OCI-LY1 (cell line): ENCODE measurements around the gene FBXO4.
"Not testable (repeated sequence)": the region's sequence is repeated elsewhere in the genome, so short reads cannot be mapped to it uniquely, and the experiment has no call there.

Experiments used
- H2AFZ ChIP-seq: fragments of 200-600 bp; sonication (generic), shearing (Covaris generic); 2 replicates; pipeline ENCODE4 v1.6.0; 2014; ENCODE audit warnings: antibody characterized with exemption, mild to moderate bottlenecking, low read length
- H3F3A ChIP-seq: fragments of 200-600 bp; sonication (generic), shearing (Covaris generic); 2 replicates; pipeline ENCODE4 v1.6.0; 2014; ENCODE audit warnings: mild to moderate bottlenecking, antibody characterized with exemption, low read length, moderate library complexity; ENCODE audit not compliant: insufficient read depth
- H3K27ac ChIP-seq: fragments of 200-600 bp; sonication (generic); 2 replicates; pipeline ENCODE4 v1.5.1; 2014; ENCODE audit warnings: low read length, mixed run types, mild to moderate bottlenecking, low read depth; ENCODE audit not compliant: poor library complexity, severe bottlenecking
- H3K27me3 ChIP-seq: fragments of 200-600 bp; sonication (generic); 2 replicates; pipeline ENCODE4 v1.6.0; 2014; ENCODE audit warnings: antibody characterized with exemption, mild to moderate bottlenecking, low read length, moderate library complexity; ENCODE audit not compliant: insufficient read depth
- H3K36me3 ChIP-seq: fragments of 200-600 bp; sonication (generic); 2 replicates; pipeline ENCODE4 v1.6.1; 2014; ENCODE audit warnings: mild to moderate bottlenecking, antibody characterized with exemption, low read length, moderate library complexity, mixed read lengths; ENCODE audit not compliant: insufficient read depth
- H3K4me1 ChIP-seq: fragments of 200-600 bp; sonication (generic); 2 replicates; pipeline ENCODE4 v1.5.1; 2014; ENCODE audit warnings: mild to moderate bottlenecking, low read length, moderate library complexity; ENCODE audit not compliant: insufficient read depth, severe bottlenecking
- H3K4me2 ChIP-seq: fragments of 200-600 bp; sonication (generic), shearing (Covaris generic); 2 replicates; pipeline ENCODE4 v1.6.1; 2014; ENCODE audit warnings: low read length
- H3K4me3 ChIP-seq: fragments of 200-600 bp; sonication (generic); 2 replicates; pipeline ENCODE4 v1.5.1; 2014; ENCODE audit warnings: low read length, low read depth, mild to moderate bottlenecking, mixed read lengths; ENCODE audit not compliant: poor library complexity, severe bottlenecking
- H3K79me2 ChIP-seq: fragments of 200-600 bp; shearing (Covaris generic); 2 replicates; pipeline ENCODE4 v1.6.1; 2016; ENCODE audit warnings: mixed run types, low read length, mixed read lengths; ENCODE audit not compliant: insufficient read depth
- H3K9ac ChIP-seq: fragments of 200-600 bp; sonication (generic), shearing (Covaris generic); 2 replicates; pipeline ENCODE4 v1.6.1; 2014; ENCODE audit warnings: mild to moderate bottlenecking, low read length, mixed read lengths
- H3K9me2 ChIP-seq: fragments of 200-600 bp; sonication (generic), shearing (Covaris generic); 2 replicates; pipeline ENCODE4 v1.6.1; 2014; ENCODE audit warnings: low read depth, mild to moderate bottlenecking, low read length, mixed read lengths
- H3K9me3 ChIP-seq: fragments of 200-600 bp; shearing (Covaris generic); 2 replicates; pipeline ENCODE4 v1.6.1; 2014; ENCODE audit warnings: low read length, mixed read lengths
- H4K20me1 ChIP-seq: fragments of 200-600 bp; sonication (generic), shearing (Covaris generic); 2 replicates; pipeline ENCODE4 v1.6.0; 2016; ENCODE audit warnings: mild to moderate bottlenecking, low read length; ENCODE audit not compliant: insufficient read depth
- EZH2 ChIP-seq: fragments of 200-600 bp; sonication (generic), shearing (Covaris generic); IDR thresholded peaks from 2 replicates; pipeline ENCODE4 v1.8.0; 2017; ENCODE audit warnings: borderline replicate concordance, mixed run types, mild to moderate bottlenecking, antibody characterized with exemption, low read length, moderate library complexity, mixed read lengths
- TF ChIP-seq, protein P1 (sequence below): fragments of 200-600 bp; sonication (generic), shearing (Covaris generic); IDR thresholded peaks from 2 replicates; pipeline ENCODE4 v1.5.1; 2017; ENCODE audit warnings: mild to moderate bottlenecking, antibody characterized with exemption, low read length, moderate library complexity, mixed read lengths

FBXO4 gene

DNA sequence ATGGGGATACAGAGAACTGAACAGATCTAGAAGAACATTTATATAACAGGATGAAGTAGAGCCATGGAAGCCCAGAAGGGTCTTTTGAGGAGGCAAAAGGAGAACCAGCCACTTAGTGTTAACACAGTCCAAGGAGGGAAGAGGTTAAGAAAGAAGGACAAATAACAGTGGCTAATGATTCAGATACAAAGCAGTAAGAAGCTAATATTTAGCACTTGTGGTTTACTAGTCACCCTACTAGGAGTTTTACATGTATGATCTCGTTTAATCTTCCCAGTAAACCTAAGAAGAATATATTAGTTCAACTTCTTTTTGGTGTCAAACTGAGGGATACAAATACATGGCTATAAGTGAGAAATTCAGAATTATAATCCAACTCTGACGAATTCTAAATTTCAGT lies 7.7 kb downstream of the FBXO4 start:
- no peaks in the 10 kb centered on the region for H3K79me2 ChIP-seq
- no peak overlapping the region for H3K4me2 ChIP-seq
- H2AFZ ChIP-seq = no peak overlapping the region
- no peak overlapping the region for H3K4me3 ChIP-seq
- no peak overlapping the region for H3K9ac ChIP-seq
- TF ChIP-seq EZH2 = no peak
- TF ChIP-seq, protein P1, sequence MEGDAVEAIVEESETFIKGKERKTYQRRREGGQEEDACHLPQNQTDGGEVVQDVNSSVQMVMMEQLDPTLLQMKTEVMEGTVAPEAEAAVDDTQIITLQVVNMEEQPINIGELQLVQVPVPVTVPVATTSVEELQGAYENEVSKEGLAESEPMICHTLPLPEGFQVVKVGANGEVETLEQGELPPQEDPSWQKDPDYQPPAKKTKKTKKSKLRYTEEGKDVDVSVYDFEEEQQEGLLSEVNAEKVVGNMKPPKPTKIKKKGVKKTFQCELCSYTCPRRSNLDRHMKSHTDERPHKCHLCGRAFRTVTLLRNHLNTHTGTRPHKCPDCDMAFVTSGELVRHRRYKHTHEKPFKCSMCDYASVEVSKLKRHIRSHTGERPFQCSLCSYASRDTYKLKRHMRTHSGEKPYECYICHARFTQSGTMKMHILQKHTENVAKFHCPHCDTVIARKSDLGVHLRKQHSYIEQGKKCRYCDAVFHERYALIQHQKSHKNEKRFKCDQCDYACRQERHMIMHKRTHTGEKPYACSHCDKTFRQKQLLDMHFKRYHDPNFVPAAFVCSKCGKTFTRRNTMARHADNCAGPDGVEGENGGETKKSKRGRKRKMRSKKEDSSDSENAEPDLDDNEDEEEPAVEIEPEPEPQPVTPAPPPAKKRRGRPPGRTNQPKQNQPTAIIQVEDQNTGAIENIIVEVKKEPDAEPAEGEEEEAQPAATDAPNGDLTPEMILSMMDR = no peak
- H3K27me3 ChIP-seq = no peaks in the 10 kb centered on the region
- H3K36me3 ChIP-seq = peaks cover 25% of the 10 kb centered on the region
- H3K9me3 ChIP-seq = no peaks in the 10 kb centered on the region
- no peaks in the 10 kb centered on the region for H3K4me1 ChIP-seq
- no peaks in the 10 kb centered on the region for H3K9me2 ChIP-seq
- no peaks in the 10 kb centered on the region for H3F3A ChIP-seq
- no peak overlapping the region for H3K27ac ChIP-seq
- no peaks in the 10 kb centered on the region for H4K20me1 ChIP-seq

DNA sequence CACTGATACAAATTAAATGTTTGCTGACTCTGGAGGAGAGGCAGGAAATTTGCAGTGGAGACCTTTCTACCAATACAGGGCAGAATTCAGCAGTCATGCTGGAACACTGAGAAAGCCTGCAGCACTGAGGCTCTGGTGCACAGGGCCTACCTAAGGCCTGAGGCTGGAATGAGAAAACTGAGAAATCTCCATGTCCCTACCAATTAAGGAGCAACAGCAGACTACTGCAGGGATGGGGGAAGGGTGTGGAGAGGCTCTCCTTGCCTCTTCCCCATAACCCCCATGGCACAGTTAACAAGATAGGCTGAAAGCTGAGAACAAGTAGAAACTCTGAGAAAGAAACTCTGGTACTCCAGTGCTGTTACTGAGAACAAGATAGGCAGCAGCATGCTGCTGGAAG lies 10.5 kb downstream of the FBXO4 start:
- TF ChIP-seq, protein P1 = no peak
- no peak for TF ChIP-seq EZH2
- Histone ChIP-seq H2AFZ (no peak overlapping the region), H3K79me2 (no peaks in the 10 kb centered on the region), H3K4me2 (no peak overlapping the region), H3K4me1 (no peaks in the 10 kb centered on the region), H3K9ac (no peak overlapping the region), H3K9me2 (no peaks in the 10 kb centered on the region), H3K9me3 (no peaks in the 10 kb centered on the region), H3K27ac (no peak overlapping the region), H4K20me1 (no peaks in the 10 kb centered on the region), H3F3A (no peaks in the 10 kb centered on the region), H3K36me3 (peaks cover 21% of the 10 kb centered on the region), H3K27me3 (no peaks in the 10 kb centered on the region), H3K4me3 (no peak overlapping the region)

DNA sequence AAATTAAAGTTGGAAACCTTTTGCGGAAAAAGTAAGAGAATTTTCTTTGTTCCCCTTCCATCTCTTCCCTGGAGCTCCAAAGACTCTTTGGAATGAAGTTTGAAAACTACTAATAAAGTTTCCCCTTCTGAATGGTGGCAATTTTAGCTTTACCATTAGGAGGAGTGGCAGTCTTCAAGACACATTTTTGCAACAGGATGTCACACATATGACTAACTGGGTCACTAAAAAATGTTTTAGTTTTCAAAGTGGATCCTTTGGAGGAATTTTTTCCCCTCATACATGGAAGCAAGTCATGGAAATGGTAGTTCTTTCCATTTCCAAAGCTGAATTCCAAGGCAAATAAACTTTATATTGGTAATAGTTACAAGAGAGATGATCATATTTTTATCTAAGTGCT lies 15.6 kb downstream of the FBXO4 start:
- Histone ChIP-seq H3K4me1 (no peaks in the 10 kb centered on the region), H3F3A (no peaks in the 10 kb centered on the region), H3K4me2 (no peak overlapping the region), H4K20me1 (no peaks in the 10 kb centered on the region), H3K9ac (no peak overlapping the region), H2AFZ (no peak overlapping the region), H3K79me2 (no peaks in the 10 kb centered on the region), H3K27me3 (no peaks in the 10 kb centered on the region), H3K4me3 (no peak overlapping the region), H3K27ac (no peak overlapping the region), H3K9me2 (no peaks in the 10 kb centered on the region), H3K9me3 (no peaks in the 10 kb centered on the region), H3K36me3 (peaks cover under 1% of the 10 kb centered on the region; the same call in 1 of the 2 replicates)
- TF ChIP-seq EZH2 = no peak
- TF ChIP-seq, protein P1 = no peak

DNA sequence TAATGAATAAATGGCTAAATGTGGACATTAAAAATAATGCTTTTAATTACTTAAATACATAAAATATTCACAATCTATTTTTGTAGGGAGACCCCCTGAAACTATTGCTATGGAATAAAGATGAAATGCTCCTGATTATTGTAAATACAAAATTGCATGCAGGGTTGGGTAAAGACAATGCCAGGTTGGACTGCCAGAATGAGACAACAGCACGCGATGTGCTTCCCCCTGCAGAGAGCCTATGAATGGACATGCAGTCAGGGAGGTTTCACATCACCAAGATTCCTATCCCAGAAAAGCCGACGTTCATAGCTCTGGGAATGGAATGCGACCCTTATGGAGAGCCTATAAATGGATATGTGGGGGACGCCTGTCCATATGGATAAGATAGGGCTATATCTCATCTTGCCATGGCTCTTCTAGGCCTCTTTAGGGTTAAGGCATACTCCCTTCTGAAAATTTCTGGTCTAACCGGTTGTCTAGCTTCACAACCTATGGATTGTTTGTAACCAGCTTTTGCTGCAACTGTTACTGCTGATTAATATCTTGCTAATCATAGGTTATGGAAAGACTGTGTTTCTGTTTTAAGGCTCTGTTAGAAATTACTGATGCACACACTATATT lies 20.4 kb downstream of the FBXO4 start:
- H3K9me2 ChIP-seq, H3K27ac ChIP-seq, H4K20me1 ChIP-seq, H3F3A ChIP-seq, H3K79me2 ChIP-seq, H3K4me3 ChIP-seq, H3K4me2 ChIP-seq, H2AFZ ChIP-seq, H3K4me1 ChIP-seq, H3K27me3 ChIP-seq, H3K9ac ChIP-seq, H3K9me3 ChIP-seq, H3K36me3 ChIP-seq: not testable (repeated sequence)
